GM20431 (cell line): Measurements from ENCODE around the gene SLC10A1.

ENCODE experiments used
- in situ Hi-C: fragments of 300-500 bp; cut with MseI, MboI; formaldehyde crosslinking; loops from one replicate; pipeline ENCODE4 v1.15.0; 2020; ENCODE audit warnings: low sequenced_read_pairs; ENCODE audit not compliant: unreplicated experiment

SLC10A1 gene

GRCh38 chr14:69796797-69797500, at the start of gene SLC10A1:
Gene SLC10A1 (minus strand): TSS chr14:69797241. CDS start chr14:69797155, 86 bp downstream.
- in situ Hi-C loops = no loop called here

GRCh38 chr14:69845787-69846186, 48.7 kb upstream of the SLC10A1 start:
- in situ Hi-C loops = no loop called here

DNA sequence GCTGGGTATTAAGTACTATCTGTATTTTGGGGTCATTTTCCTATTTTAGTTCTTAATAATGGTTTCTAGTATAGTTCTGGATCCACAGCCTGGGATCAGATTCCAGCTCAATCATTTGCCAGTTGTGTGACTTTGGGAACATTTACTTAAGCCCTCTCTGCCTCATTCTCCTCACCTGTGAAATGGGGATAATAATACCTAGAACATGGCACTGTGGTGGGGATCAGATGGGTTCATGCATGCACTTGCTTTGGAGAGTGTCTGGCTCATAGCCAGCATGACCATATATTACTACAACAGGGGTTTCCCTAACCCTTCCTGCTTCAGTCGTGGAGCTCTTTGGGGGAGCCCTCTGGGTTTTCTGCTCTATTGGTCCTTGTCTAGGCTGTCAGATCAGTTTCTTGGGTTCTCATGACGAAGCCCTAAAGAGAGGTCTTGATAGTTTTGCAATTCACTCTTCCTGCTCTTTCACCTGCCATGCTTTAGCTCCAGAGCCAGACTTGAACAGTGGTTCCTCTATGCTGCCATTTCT, 48.1 kb upstream of the SLC10A1 start:
- in situ Hi-C loops = no loop called here

- in situ Hi-C loops = no loop called here
These were observed 47.1 kb upstream of the SLC10A1 start for GRCh38 chr14:69844171-69844570.

DNA sequence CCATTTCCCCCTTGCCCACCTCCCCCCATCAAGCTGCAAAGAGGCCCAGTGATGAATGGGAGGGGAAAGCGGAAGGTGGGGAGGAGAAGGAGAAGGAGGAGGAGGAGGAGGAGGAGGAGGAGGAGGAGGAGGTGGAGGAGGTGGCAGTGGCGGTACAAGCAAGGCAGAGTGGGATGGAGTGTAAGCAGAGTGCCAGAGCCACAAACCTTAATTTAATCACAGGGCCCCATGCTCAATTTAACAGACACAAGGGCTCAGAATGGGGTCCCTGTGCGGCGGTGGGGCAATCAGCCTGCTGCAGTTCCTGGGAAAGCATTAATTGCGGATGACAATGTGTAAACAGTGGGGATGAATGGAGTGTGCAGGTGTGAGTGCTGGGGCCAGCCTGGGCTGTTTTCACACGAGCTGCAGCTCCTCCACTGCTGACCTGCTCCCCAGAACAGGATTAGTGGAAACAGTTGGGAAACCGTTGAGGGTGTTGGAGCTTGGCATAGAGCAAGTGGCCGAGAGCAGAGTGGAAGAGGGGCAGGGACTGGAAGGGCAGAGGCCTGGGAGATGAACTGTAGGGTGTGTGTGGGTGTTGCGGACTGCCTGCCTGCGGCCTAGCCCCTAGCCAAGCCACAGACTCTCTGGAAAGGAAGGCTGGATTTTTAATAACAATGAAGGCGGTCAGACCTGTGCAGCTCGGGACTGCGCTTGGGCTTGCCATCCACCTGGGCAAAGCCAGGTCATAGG, 45.8 kb upstream of the SLC10A1 start:
- in situ Hi-C loops = no loop called here

GRCh38 chr14:69841656-69842055, 44.6 kb upstream of the SLC10A1 start:
- in situ Hi-C loops = no loop called here

GRCh38 chr14:69839661-69840060, 42.6 kb upstream of the SLC10A1 start:
- in situ Hi-C loops = no loop called here

DNA sequence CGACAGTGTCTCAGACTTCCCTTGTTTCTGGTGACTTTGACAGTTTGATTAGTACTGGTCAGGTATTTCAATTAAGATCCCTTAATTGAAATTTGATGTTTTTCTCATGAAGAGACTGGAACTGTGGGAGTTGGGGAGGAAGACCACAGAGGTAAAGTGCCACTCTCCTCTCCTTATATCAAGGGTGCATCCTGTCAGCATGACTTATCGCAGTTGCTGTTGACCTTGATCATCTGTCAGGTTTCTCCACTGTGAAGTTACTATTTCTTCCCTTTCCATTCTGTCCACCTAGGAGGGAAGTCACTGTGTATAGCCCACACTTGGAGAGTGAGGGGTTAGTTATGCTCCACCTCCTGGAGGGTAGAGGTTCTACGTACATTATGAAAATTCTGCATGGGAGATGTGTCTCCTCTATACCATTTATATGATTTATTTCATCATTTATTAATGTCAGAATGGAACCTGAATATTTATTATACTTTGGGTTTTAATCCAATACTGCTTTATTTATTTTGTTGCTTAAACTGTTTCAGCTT, 41.9 kb upstream of the SLC10A1 start:
- in situ Hi-C loops = no loop called here

DNA sequence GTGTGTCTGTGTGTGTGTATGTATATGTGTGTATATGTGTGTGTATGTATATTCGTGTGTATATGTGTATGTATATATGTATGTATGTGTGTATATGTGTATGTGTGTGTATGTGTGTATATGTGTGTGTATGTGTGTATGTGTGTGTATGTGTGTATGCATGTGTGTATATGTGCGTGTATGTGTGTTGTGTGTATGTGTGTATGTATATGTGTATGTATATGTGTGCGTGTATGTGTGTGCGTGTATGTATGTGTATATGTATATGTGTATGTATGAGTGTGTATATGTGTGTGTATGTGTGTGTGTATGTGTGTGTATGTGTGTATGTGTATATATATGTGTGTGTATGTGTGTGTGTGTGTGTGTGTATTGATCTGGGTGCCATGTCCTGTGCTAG, 31.8 kb upstream of the SLC10A1 start:
- in situ Hi-C loops = no loop called here

GRCh38 chr14:69828354-69828753, 31.3 kb upstream of the SLC10A1 start:
- in situ Hi-C loops = no loop called here

DNA sequence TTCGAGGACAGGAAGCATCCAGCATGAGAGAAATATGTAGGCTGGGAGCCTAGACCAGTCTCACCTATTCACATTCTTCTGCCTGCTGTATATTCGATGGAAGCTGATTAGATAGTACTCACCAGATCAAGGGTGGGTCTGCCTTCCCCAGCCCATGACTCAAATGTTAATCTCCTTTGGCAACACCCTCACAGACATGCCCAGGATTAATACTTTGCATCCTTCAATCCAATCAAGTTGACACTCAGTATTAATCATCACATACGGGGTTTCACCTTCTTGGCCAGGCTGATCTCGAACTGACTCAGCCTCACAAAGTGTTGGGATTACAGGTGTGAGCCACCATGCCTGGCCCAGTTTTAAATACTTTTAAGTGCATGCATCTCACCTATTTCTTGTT, 30.5 kb upstream of the SLC10A1 start:
- in situ Hi-C loops = no loop called here

DNA sequence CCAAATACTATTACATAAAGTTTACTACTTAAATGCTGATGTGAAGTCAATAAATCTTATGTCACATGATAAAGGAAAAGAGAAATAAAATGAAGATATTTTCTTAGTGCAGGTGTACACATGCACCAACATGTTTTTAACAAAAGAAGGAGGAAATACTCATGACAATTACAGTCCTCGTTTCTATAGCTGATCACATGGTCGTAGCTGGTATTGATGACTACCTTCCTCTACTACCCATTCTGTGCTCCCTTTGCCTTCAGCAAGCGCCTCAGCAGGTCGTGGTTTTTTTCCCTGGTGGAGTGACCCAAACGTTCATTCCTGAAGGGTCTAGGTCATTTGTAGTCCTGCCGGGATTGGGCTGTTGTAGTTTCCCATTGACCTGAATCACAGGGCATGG, 25.4 kb upstream of the SLC10A1 start:
- in situ Hi-C loops = no loop called here

DNA sequence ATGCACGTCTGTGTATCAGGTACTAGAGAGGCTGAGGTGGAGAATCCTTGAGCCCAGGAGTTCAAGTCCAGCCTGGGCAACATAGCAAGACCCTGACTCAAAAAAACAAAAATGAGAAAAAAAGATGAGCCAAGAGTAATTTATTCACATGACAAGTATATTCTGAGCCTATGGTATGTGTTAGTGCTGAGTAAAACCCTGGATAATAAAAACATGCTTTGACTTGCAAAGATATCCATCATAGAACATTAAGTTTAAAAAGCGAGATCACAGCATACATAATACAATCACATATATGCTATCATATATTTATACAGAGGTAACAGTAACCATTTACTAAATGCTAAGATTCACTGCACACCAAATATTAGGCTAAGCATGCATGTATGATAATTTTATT, 23.9 kb upstream of the SLC10A1 start:
- in situ Hi-C loops = no loop called here

DNA sequence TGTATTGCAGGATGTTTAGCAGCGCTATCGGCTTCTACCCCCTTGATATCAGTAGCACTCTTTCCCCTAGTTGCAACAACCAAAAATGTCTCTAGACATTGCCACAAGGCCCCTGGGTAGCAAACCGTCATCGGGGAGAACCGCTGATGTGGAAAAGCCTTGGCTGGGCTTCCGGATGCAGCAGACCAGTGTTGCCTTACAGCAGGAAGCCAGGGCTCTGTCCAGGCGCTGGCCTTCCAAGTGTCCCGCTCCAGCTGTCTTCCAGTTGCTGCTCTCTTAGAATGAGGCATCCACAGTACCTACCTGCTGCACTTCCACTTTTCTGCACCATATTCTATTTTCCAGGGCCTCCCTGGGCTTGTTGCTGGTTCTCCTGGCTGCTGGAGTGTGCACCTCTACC, 22.6 kb upstream of the SLC10A1 start:
- in situ Hi-C loops = loop anchor here (10.0 kb wide), 1 partner anchor 205 kb away; no protein-coding TSS in a partner anchor

- in situ Hi-C loops = loop anchor here (10.0 kb wide), 1 partner anchor 206 kb away; no protein-coding TSS in a partner anchor
These were observed 21.7 kb upstream of the SLC10A1 start for GRCh38 chr14:69818758-69819191.

DNA sequence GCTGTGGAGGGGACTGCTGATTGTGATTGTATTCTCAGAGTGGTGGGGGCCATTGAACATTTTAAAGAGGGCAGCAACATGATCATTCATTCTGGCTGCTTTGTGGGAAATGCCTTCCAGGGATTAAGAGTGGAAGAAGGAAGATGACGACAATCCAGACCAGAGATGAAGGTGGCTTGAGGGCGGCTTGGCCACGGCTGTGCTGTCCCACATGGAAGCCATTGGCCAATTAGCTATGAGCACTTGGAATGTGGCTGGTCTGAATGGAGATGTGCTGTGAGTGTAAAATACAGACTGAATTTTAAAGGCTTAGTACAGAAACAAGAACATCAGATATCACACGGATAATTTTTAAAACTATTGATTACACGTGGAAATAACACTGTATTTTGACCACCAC, 19.2 kb upstream of the SLC10A1 start:
- in situ Hi-C loops = loop anchor here (10.0 kb wide), 1 partner anchor 209 kb away; no protein-coding TSS in a partner anchor

DNA sequence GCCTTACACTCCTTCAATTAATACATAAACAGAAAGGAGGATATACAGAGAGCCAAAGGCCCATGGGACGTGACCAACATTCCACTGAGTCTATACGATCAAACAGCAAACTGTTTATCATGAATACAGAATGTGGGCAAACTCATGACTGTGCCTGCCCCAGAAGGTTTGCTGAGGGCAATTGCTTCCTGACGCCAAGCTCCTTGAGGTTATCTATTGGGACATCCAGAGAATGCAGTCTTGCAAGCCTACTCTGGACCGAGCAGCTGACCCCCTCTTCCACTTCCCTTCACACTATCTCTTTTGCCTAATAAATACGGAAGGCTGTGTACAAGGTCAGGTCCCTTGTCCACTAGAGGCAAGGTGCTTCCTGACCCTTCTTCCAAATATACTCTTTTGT, 18.5 kb upstream of the SLC10A1 start:
- in situ Hi-C loops = loop anchor here (10.0 kb wide), 1 partner anchor 209 kb away; no protein-coding TSS in a partner anchor

GRCh38 chr14:69814397-69814796, 17.4 kb upstream of the SLC10A1 start:
- in situ Hi-C loops = loop anchor here (10.0 kb wide), 1 partner anchor 210 kb away; no protein-coding TSS in a partner anchor

DNA sequence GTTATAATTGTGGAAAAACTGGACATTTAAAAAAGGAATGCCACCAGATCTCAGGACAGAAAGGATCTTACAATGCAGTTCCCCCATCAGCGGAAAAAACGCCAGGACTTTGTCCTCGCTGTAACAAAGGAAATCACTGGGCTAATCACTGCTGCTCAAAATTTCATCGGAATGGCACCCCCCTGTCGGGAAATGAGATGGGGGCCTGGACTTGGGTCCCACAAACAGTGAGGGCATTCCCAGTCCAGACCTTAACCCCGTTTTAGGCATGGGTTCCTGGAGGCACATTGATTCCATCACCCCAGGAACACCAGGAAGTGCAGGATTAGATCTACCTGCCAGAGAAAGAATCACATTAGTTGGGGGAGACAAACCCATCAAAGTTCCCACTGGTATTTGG, 16.3 kb upstream of the SLC10A1 start:
- in situ Hi-C loops = loop anchor here (10.0 kb wide), 1 partner anchor 211 kb away; no protein-coding TSS in a partner anchor

GRCh38 chr14:69812711-69813110, 15.7 kb upstream of the SLC10A1 start:
- in situ Hi-C loops = loop anchor here (10.0 kb wide), 1 partner anchor 212 kb away; no protein-coding TSS in a partner anchor

- in situ Hi-C loops = loop anchor here (10.0 kb wide), 1 partner anchor 213 kb away; no protein-coding TSS in a partner anchor
These were observed 14.8 kb upstream of the SLC10A1 start for GRCh38 chr14:69811868-69812252.
